GM12801 (cell line): ENCODE measurements around the gene CEBPE.

Experiments
- CTCF ChIP-seq: IDR thresholded peaks from one replicate; pipeline ENCODE4 v1.5.1; 2011; ENCODE audit warnings: control low read depth; ENCODE audit not compliant: insufficient read length; ENCODE audit errors: extremely low read depth

Gene CEBPE

GRCh38 chr14:23118506-23119362 is at the start of gene CEBPE:
Gene CEBPE (minus strand): TSS chr14:23119255. CDS start chr14:23119091, 164 bp downstream.
- no peak for TF ChIP-seq CTCF

- TF ChIP-seq CTCF = no peak
These were observed 49.2 kb upstream of the CEBPE start for GRCh38 chr14:23168246-23168645.

DNA sequence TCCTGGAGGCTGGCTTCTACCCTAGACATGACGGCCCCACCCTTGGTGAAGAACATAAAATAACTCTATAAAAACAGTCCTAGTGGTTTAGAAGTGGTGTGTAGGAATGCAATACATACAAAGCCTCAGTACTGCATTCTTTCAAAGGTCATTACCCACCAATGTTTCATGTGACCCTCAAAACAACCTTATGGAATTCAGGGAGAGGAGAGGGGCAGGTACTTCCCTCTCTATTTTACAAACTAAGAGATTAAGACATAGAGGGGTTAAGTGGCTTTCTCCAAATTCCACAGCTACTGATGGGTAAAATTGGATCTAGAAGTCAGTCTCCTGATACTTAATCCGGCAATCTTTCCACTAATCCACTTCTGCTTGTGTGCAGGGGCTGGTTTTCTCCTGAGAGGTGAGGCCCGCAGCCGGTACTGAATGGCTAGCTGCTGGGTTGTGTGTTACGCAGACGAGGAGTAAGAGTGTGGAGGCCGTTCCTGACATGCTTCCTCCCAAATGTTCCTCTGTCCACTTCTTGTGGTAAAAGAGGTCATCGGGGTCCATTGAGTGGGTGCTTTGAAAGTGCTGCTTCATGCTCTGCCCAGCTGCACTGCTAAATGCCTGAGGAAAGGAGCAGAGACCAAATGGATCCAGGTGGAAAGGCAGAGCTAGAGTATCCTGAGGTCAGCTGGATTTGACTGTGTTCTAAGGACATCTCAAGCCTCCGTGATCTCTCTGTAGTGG is 48.2 kb upstream of the CEBPE start:
- no peak for TF ChIP-seq CTCF

DNA sequence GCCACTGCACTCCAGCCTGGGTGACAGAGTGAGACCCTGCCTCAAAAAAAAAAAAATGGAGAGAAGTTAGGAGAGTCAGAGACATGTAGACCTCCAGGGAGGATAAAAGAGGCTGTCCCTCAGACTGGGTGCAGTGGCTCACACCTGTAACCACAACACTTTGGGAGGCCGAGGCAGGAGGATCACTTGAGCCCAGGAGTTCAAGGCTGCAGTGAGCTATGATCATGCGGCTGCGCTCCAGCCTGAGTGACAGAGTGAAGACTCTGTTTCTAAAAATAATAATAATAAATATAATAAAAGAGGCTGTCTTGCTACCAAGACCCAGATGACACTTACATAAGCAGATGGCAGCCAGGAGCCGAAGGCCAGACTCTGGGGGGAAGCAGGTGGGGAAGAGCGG is 45.9 kb upstream of the CEBPE start:
- TF ChIP-seq CTCF = no peak

DNA sequence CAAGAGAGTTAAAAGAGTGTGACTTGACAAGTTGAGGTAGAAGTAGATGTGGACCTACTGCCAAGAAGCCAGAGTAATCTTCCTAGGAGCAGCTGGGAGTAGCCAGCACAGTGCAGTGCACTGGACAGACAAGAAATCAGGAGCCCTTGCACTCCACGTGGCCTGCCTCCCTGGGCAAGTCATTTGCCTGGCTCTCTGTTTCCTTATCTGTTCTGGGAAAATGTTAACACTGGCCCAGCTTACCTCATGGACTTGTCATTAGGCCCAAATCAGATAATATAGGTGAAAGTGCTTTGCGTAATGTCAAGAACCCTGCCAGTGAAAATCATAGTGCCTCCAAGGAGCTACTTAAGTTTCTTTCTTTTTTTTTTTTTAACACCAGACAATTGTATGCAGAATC is 45.2 kb upstream of the CEBPE start:
- no peak for TF ChIP-seq CTCF

GRCh38 chr14:23163830-23164229 is 44.8 kb upstream of the CEBPE start:
- no peak for TF ChIP-seq CTCF

DNA sequence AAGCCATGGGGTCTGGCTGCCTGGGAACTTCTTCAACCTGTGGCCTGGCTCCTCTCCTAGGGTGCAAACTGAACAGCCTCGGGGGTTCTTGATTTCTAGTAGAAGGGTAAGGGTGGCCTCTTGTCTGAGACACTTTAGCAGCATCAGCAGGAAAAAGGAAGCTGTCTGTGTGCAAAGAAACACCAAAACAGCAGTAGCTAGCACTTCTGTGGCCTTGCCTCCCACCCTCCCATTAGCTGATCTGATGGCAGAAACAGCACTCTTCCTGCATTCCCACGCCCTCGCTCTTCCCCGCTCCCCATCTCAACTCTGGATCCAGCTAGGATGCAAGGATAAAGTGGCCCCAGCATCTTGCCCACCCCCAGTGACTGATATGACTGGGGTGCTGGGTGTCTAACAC is 43.7 kb upstream of the CEBPE start:
- TF ChIP-seq CTCF = no peak
